ENCODE data around the gene CMTR2. TPM values are rescaled to one million over a fixed set of nuclear protein-coding genes. Genes with fewer than 3 reads are reported as not detected.

The CMTR2 gene
- total and polyA plus RNA-seq, 12 donors, result 7.8 to 34.1 (median 18.5) TPM

GRCh38 chr16:71242601-71243000, 46.6 kb downstream of the CMTR2 start:
- Histone ChIP-seq H3K27me3 (no peaks in the 10 kb centered on the region), H3K27ac (no peak overlapping the region), H3K4me3 (no peak overlapping the region), H3K4me1 (replicated peaks in 1 of 2) (no peaks in the 10 kb centered on the region), H3K36me3 (replicated peaks in 1 of 2) (no peaks in the 10 kb centered on the region), H3K9me3 (replicated peaks in 1 of 3) (no peaks in the 10 kb centered on the region)
- no peak for TF ChIP-seq CTCF (IDR thresholded peaks at IDR 0.05)
- no peak for TF ChIP-seq POLR2A (IDR thresholded peaks at IDR 0.05)
- no peak for DNase-seq
- WGBS, 4 donors, result 33 to 63% (median 48%) methylated on average over 3 of the region's 3 CpGs
- intact Hi-C loops (cut with DNase I), result no loop called here

- WGBS, 4 donors, result 67 to 71% (median 69%) methylated on average over 4 of the region's 4 CpGs
- H3K4me3 ChIP-seq, result no peak overlapping the region
- no peak for TF ChIP-seq POLR2A (IDR thresholded peaks at IDR 0.05)
- TF ChIP-seq CTCF (IDR thresholded peaks at IDR 0.05), result no peak
- H3K4me1 ChIP-seq (replicated peaks in 1 of 2), result no peaks in the 10 kb centered on the region
- intact Hi-C loops (cut with DNase I), result no loop called here
- no peaks in the 10 kb centered on the region for H3K27me3 ChIP-seq
- DNase-seq, result no peak
- H3K36me3 ChIP-seq (replicated peaks in 1 of 2), result no peaks in the 10 kb centered on the region
- H3K9me3 ChIP-seq (replicated peaks in 1 of 3), result no peaks in the 10 kb centered on the region
- H3K27ac ChIP-seq, result no peak overlapping the region
Measured at GRCh38 chr16:71242036-71242435, 47.2 kb downstream of the CMTR2 start.

Other genes starting within 250 kb of the CMTR2 start
- 1 to 10 TPM in 7 of 9 donors, under 1 TPM in 2; 0.26 to 5.1 (median 1.9) TPM for gene HYDIN, start 58.7 kb downstream of the CMTR2 start, total RNA-seq
- gene HYDIN, start 58.7 kb downstream of the CMTR2 start, polyA plus RNA-seq, result 1 to 10 TPM in 2 of 3 donors, under 1 TPM in 1; 0.77 to 1.6 (median 1.4) TPM
- 10 to 100 TPM in 8 of 9 donors, under 1 TPM in 1; 0.83 to 68.5 (median 47.0) TPM for gene CALB2, start 69.3 kb upstream of the CMTR2 start, total RNA-seq
- gene CALB2, start 69.3 kb upstream of the CMTR2 start, polyA plus RNA-seq, result 10 to 100 TPM; 17.8 to 36.5 (median 28.1) TPM
- not detected for gene TLE7, start 152.7 kb upstream of the CMTR2 start, total RNA-seq
- not detected for gene TLE7, start 152.7 kb upstream of the CMTR2 start, polyA plus RNA-seq
- 10 to 100 TPM in 1 of 9 donors, 1 to 10 TPM in 8; 1.7 to 10.4 (median 7.0) TPM for gene ZNF23, start 172.8 kb upstream of the CMTR2 start, total RNA-seq
- gene ZNF23, start 172.8 kb upstream of the CMTR2 start, polyA plus RNA-seq, result 10 to 100 TPM; 11.0 to 34.2 (median 16.6) TPM
- gene ZNF19, start 199.9 kb upstream of the CMTR2 start, total RNA-seq, result 10 to 100 TPM in 1 of 9 donors, 1 to 10 TPM in 7, under 1 TPM in 1; 0.24 to 10.4 (median 6.8) TPM
- gene ZNF19, start 199.9 kb upstream of the CMTR2 start, polyA plus RNA-seq, result 1 to 10 TPM; 2.6 to 4.2 (median 3.9) TPM
- gene CHST4, start 237.0 kb upstream of the CMTR2 start, total RNA-seq, result 1 to 10 TPM in 8 of 9 donors, under 1 TPM in 1; 0.83 to 7.6 (median 2.5) TPM
- gene CHST4, start 237.0 kb upstream of the CMTR2 start, polyA plus RNA-seq, result 1 to 10 TPM in 1 of 3 donors, under 1 TPM in 2; 0.47 to 1.9 (median 0.64) TPM